Measurements from ENCODE around the gene HPCAL1. TPM values are rescaled to one million over a fixed set of nuclear protein-coding genes. Genes with fewer than 3 reads are reported as not detected.

Gene HPCAL1
- total RNA-seq, 3 donors from 2014 or later = 42.0 to 98.1 (median 47.7) TPM

DNA sequence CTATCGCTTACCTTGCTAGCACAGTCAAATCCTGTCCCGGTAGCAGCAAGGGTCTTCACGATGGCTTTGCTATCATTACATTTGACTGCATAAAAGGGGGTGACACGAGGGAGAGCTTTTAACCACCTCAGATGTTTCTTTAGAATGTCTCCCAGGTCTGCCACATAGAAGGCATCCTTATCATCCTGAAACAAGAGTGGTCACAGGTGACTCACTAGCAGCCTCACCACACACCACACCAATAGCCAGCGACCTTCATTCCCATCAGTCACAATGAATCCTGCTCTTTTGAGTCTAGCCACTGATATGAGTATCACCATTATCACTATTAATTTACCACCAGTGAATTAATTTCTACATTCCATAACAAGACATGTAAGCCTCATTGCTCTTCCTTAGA is 141.8 kb downstream of the HPCAL1 start:
- DNase-seq = no peak
- no peak for ATAC-seq
- H3K4me1 ChIP-seq (ENCODE audit: low read depth) = peaks cover 11% of the 10 kb centered on the region
- TF ChIP-seq, protein P1, sequence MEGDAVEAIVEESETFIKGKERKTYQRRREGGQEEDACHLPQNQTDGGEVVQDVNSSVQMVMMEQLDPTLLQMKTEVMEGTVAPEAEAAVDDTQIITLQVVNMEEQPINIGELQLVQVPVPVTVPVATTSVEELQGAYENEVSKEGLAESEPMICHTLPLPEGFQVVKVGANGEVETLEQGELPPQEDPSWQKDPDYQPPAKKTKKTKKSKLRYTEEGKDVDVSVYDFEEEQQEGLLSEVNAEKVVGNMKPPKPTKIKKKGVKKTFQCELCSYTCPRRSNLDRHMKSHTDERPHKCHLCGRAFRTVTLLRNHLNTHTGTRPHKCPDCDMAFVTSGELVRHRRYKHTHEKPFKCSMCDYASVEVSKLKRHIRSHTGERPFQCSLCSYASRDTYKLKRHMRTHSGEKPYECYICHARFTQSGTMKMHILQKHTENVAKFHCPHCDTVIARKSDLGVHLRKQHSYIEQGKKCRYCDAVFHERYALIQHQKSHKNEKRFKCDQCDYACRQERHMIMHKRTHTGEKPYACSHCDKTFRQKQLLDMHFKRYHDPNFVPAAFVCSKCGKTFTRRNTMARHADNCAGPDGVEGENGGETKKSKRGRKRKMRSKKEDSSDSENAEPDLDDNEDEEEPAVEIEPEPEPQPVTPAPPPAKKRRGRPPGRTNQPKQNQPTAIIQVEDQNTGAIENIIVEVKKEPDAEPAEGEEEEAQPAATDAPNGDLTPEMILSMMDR (IDR thresholded peaks at IDR 0.05) = no peak
- H3K9me3 ChIP-seq = no peaks in the 10 kb centered on the region
- H3K4me3 ChIP-seq = no peak overlapping the region
- peaks cover 10% of the 10 kb centered on the region for H3K36me3 ChIP-seq (ENCODE audit: low read depth)
- intact Hi-C loops (cut with DNase I, micrococcal nuclease) = no loop called here

DNA sequence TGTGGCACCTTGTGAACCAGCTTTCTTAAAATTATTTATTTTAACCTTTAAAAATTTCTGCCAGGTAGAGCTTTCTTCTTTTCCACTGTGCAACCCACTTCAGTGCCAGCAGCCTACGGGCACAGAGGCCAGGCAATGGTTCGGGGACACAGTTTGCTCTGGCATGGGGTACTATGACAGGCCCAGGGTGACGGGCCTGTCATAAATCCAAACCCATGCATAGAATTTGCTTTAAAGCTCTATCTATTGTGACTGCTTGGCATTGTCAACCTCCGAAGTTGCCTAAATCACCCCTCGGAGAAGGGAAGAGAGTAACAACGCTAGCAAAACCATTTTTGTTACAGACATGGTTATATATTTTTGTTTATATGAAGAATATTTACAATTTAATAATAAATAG is 143.9 kb downstream of the HPCAL1 start:
- Histone ChIP-seq H3K9me3 (no peaks in the 10 kb centered on the region), H3K4me3 (no peak overlapping the region), H3K36me3 (ENCODE audit: low read depth) (no peaks in the 10 kb centered on the region), H3K4me1 (ENCODE audit: low read depth) (peaks cover 20% of the 10 kb centered on the region)
- intact Hi-C loops (cut with DNase I, micrococcal nuclease) = no loop called here
- no peak for ATAC-seq
- DNase-seq = peak in 1 of 3 donors; percentile 21
- TF ChIP-seq, protein P1 (IDR thresholded peaks at IDR 0.05) = no peak

DNA sequence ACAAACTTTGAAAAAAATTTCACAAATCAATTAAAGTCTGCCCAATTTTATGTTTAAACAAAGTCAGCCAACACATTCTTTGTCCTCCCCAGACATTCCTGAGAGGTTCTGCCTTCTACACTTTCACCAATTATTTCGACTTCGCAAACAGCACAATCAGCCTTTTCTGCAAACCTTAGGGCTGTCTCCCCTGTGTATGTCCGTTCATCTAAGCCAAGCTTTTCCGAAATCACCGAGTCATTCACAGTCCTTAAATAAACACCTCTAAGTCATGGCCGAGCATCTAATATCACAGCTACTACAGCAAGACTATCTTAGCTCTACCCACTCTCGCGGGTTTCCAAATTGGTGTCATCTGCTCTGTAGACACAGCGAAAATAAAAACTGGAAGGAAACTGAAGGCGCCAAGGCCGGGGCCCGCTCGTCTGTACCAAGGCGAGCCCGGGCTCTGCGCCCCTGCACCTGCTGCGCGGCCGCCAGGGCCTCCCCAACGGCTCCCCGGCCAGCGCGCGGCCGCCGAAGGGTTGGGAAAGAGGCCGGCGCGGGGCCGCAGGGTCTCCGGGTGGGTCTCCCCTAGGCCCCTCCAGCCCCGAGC is 144.7 kb downstream of the HPCAL1 start:
- ATAC-seq (peak; percentile 21), DNase-seq (peak in 1 of 3 donors; percentile 61)
- Histone ChIP-seq H3K4me1 (ENCODE audit: low read depth) (peaks cover 20% of the 10 kb centered on the region), H3K36me3 (ENCODE audit: low read depth) (no peaks in the 10 kb centered on the region), H3K4me3 (peak overlapping the region; percentile 44), H3K9me3 (no peaks in the 10 kb centered on the region)
- TF ChIP-seq, protein P1 (IDR thresholded peaks at IDR 0.05) = no peak
- intact Hi-C loops (cut with DNase I, micrococcal nuclease) = no loop called here

DNA sequence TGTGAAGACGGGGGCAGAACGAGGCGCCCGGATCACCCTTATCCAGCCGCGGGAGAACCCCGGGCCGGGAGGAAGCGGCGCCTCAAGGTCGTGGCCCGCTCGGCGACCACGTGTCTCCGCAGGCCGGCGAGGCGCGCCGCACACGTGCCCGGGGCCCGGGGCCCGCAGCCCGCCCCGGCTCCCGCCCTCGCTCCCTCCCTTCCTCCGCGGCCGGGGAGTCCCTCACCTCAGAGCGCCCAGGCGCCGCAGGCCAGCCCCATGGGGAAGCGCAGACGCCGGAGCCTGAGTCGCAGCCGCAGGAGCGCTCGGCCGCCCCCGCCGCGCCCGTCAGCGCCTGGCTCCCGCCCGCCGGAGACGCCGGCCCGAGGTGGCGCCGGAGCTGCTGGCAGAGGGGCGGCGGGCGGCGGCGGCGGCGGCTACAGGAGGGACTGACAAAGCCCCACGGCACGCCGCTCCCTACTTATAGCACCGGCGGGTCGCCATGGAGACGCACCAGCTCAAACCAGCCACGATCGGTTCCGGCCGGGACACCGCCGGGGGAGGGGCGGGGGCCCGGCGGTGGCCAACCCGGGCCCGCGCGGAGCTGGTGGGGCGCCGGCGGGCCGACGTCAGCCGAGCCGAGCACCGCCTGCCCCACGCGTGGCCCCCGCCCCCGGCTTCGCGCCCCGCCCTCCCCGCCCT is 145.3 kb downstream of the HPCAL1 start, which contains the start of gene ODC1:
Gene ODC1 (minus strand): TSS at position 433 of the 681 bp plus-strand sequence. CDS start 3,295 bp downstream, outside the sequence.
- DNase-seq = peak; percentile 97 to 98 (median 98)
- peaks cover 20% of the 10 kb centered on the region for H3K4me1 ChIP-seq (ENCODE audit: low read depth)
- H3K4me3 ChIP-seq = peak within 1 kb of the TSS; percentile 44
- ATAC-seq = peak; percentile 80
- intact Hi-C loops (cut with DNase I, micrococcal nuclease) = no loop called here
- no peaks in the 10 kb centered on the region for H3K9me3 ChIP-seq
- no peaks in the 10 kb centered on the region for H3K36me3 ChIP-seq (ENCODE audit: low read depth)
- TF ChIP-seq, protein P1 (IDR thresholded peaks at IDR 0.05) = no peak

DNA sequence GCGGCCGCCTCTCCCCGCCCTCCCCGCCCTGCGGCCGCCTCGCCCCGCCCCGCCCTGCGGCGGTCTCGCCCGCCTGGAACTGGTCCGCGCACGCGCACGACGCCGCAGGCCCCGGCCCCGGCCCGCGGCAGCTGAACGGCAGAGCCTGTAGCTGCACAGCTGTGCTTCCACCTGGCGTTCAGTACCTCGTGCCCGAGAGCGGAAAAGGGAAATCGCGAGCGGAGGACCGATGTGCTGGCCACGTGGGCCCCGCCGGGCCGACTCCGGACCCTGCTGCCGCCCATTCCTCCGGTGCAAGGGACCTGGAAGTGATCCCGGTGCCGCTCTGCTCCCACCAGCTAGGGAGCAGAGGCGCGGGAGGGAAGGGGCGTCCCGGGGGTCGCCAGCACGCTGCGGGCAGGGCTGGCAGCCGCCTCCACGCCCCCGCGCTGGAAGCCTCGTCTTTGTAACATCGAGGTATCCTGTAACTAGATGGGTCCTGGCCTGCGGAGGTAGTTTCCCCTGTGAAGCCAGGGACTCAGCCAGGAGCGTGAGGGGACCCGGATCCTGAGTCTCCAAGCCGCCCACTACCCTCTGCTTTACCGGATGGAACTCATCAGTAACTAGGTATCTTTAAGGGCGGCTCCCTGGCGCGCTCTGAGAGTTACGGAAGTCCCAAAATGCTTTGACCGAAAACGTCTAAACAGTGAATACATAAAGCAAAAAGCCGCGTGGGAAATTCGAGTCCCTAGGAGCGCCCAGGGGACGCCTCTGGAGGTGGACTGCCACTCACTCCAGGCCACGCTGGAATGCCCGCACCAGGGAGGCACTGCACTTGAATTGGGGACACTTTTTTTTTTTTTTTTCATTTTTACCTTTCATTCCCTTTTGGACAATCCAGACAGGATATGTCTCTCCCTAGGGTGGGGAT is 146.1 kb downstream of the HPCAL1 start:
- TF ChIP-seq, protein P1 (IDR thresholded peaks at IDR 0.05) = no peak
- intact Hi-C loops (cut with DNase I, micrococcal nuclease) = no loop called here

More for the DNA sequence above, 146.1 kb downstream of the HPCAL1 start:
- Histone ChIP-seq H3K36me3 (ENCODE audit: low read depth) (no peaks in the 10 kb centered on the region), H3K9me3 (no peaks in the 10 kb centered on the region), H3K4me1 (ENCODE audit: low read depth) (peaks cover 20% of the 10 kb centered on the region), H3K4me3 (peak overlapping the region; percentile 17)
- ATAC-seq (peak; percentile 77), DNase-seq (peak; percentile 92 to 97 (median 96))
